HG03575 (cell line): ENCODE results near the gene C2CD4A.

Experiments
- ATAC-seq: cut with Tn5 transposase; IDR thresholded peaks from one replicate; pipeline ENCODE4 v1.9.1; 2021; ENCODE audit not compliant: unreplicated experiment, insufficient number of reproducible peaks, low FRiP score; ENCODE audit errors: extremely low read depth

The C2CD4A gene

GRCh38 chr15:62090988-62091387 lies 24.2 kb downstream of the C2CD4A start:
- ATAC-seq, result no peak

- no peak for ATAC-seq
Measured at GRCh38 chr15:62093809-62094208, 27.0 kb downstream of the C2CD4A start.

- ATAC-seq, result no peak
Measured at GRCh38 chr15:62094388-62094787, 27.6 kb downstream of the C2CD4A start.

- ATAC-seq, result no peak
Measured at GRCh38 chr15:62099094-62099601, 32.4 kb downstream of the C2CD4A start.

- no peak for ATAC-seq
Measured at GRCh38 chr15:62103431-62103830, 36.7 kb downstream of the C2CD4A start.

GRCh38 chr15:62104401-62104800 lies 37.6 kb downstream of the C2CD4A start:
- ATAC-seq, result no peak

- no peak for ATAC-seq
Measured at GRCh38 chr15:62104846-62105245, 38.1 kb downstream of the C2CD4A start.

GRCh38 chr15:62105266-62105665 lies 38.5 kb downstream of the C2CD4A start:
- no peak for ATAC-seq

GRCh38 chr15:62106096-62106495 lies 39.3 kb downstream of the C2CD4A start:
- ATAC-seq, result no peak

- no peak for ATAC-seq
Measured at GRCh38 chr15:62107571-62108121, 40.9 kb downstream of the C2CD4A start.

GRCh38 chr15:62108411-62108810 lies 41.6 kb downstream of the C2CD4A start:
- no peak for ATAC-seq

- no peak for ATAC-seq
Measured at GRCh38 chr15:62109437-62109836, 42.7 kb downstream of the C2CD4A start.

GRCh38 chr15:62109982-62110851 lies 43.4 kb downstream of the C2CD4A start:
- no peak for ATAC-seq

GRCh38 chr15:62112081-62112480 lies 45.3 kb downstream of the C2CD4A start:
- ATAC-seq, result no peak

- ATAC-seq, result no peak
Measured at GRCh38 chr15:62112616-62113593, 46.1 kb downstream of the C2CD4A start.

- ATAC-seq, result no peak
Measured at GRCh38 chr15:62115847-62116246, 49.1 kb downstream of the C2CD4A start.

GRCh38 chr15:62118520-62119226 lies 51.9 kb downstream of the C2CD4A start:
- no peak for ATAC-seq

- ATAC-seq, result no peak
Measured at GRCh38 chr15:62119227-62119864, 52.6 kb downstream of the C2CD4A start.
